OCI-LY7 (cell line): ENCODE data around the gene SLCO4A1.

Source experiments
- CTCF ChIP-seq: fragments of 200-600 bp; sonication (generic); conservative IDR thresholded peaks from 2 replicates; pipeline ENCODE4 v1.5.1; 2014; ENCODE audit warnings: mild to moderate bottlenecking, antibody characterized with exemption, low read length, moderate library complexity, mixed read lengths
- EZH2phosphoT487 ChIP-seq: fragments of 200-600 bp; sonication (generic); IDR thresholded peaks from 2 replicates; pipeline ENCODE4 v1.6.1; 2018; ENCODE audit warnings: low read depth, borderline replicate concordance, mild to moderate bottlenecking, mixed run types, antibody characterized with exemption, low read length, moderate library complexity, mixed read lengths

GRCh38 chr20:62593616-62594015 is 48.7 kb upstream of the SLCO4A1 start:
- TF ChIP-seq CTCF (no peak), EZH2phosphoT487 (no peak)
